ENCODE data around the gene PPP2R2C.

DNA sequence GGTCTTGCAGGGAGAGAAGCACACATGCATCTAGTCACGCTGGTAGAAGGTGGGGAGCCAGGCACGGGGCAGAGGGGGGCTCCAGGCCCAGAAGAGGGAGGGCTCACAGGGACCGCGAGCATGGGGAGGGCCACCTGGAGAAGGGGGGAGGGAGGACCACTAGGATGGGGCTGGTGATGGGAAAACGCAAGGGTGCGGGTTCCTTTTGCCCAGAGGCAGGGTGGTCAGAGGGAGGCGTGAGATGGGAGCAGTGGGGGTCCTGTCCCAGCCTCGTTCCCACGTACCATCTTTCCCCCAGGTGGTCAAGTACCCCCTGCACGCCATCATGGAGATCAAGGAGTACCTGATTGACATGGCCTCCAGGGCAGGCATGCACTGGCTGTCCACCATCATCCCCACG, 172.1 kb downstream of the PPP2R2C start:
- TF ChIP-seq, protein P1, sequence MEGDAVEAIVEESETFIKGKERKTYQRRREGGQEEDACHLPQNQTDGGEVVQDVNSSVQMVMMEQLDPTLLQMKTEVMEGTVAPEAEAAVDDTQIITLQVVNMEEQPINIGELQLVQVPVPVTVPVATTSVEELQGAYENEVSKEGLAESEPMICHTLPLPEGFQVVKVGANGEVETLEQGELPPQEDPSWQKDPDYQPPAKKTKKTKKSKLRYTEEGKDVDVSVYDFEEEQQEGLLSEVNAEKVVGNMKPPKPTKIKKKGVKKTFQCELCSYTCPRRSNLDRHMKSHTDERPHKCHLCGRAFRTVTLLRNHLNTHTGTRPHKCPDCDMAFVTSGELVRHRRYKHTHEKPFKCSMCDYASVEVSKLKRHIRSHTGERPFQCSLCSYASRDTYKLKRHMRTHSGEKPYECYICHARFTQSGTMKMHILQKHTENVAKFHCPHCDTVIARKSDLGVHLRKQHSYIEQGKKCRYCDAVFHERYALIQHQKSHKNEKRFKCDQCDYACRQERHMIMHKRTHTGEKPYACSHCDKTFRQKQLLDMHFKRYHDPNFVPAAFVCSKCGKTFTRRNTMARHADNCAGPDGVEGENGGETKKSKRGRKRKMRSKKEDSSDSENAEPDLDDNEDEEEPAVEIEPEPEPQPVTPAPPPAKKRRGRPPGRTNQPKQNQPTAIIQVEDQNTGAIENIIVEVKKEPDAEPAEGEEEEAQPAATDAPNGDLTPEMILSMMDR (IDR thresholded peaks at IDR 0.05): no peak
- TF ChIP-seq POLR2A (IDR thresholded peaks at IDR 0.05): no peak

Data from prostate gland (tissue), 2 donors.